Measurements from ENCODE around the gene TUBB2B.

The TUBB2B gene

GRCh38 chr6:3194535-3195419, 32.7 kb downstream of the TUBB2B start:
- Histone ChIP-seq H3K36me3 (ENCODE audit: control insufficient read depth in 1 of 2, insufficient read depth in 2 of 2, low read depth in 1 of 2, low read length in 2 of 2) (no peaks in the 10 kb centered on the region), H3K9ac (ENCODE audit: low read length) (no peak overlapping the region), H3K23ac (ENCODE audit: low read length in 2 of 2) (no peak overlapping the region), H3K18ac (ENCODE audit: low read depth in 1 of 2, low read length in 2 of 2) (no peak overlapping the region), H3K79me1 (replicated peaks; ENCODE audit: low read length, poor library complexity, severe bottlenecking) (no peaks in the 10 kb centered on the region), H2BK12ac (ENCODE audit: low read length in 2 of 2) (no peak overlapping the region), H3K4me3 (ENCODE audit: insufficient read depth in 1 of 2, low read depth in 1 of 2, low read length in 2 of 2) (no peak overlapping the region), H3K4ac (ENCODE audit: low read depth in 1 of 2, low read length in 2 of 2) (no peak overlapping the region), H4K91ac (ENCODE audit: low read length) (no peak overlapping the region), H3K4me2 (ENCODE audit: low read length, poor library complexity, severe bottlenecking) (no peak overlapping the region), H2BK5ac (ENCODE audit: low read depth, low read length, poor library complexity, severe bottlenecking) (no peak overlapping the region), H3K27ac (ENCODE audit: low read length, poor library complexity, severe bottlenecking) (no peak overlapping the region), H2BK15ac (ENCODE audit: low read depth, poor library complexity, severe bottlenecking) (no peak overlapping the region), H3K4me1 (ENCODE audit: control insufficient read depth, insufficient read depth, low read depth, low read length) (peaks cover 8% of the 10 kb centered on the region), H4K8ac (ENCODE audit: low read length) (no peak overlapping the region), H2AK5ac (ENCODE audit: low read length, severe bottlenecking) (no peak overlapping the region), H3K9me3 (ENCODE audit: control insufficient read depth, low read length) (peaks cover 6% of the 10 kb centered on the region), H2BK120ac (ENCODE audit: low read depth, low read length) (no peak overlapping the region), H3K27me3 (ENCODE audit: control insufficient read depth in 1 of 2, insufficient read depth in 1 of 2, low read length in 2 of 2) (no peaks in the 10 kb centered on the region), H2AFZ (ENCODE audit: low read depth, low read length) (peak overlapping the region; percentile 15), H3K14ac (ENCODE audit: low read length in 2 of 2) (no peak overlapping the region)
- 64% methylated on average over 19 of the region's 19 CpGs for WGBS
- DNase-seq, result peak; percentile 36

- Histone ChIP-seq H4K8ac (ENCODE audit: low read length) (no peak overlapping the region), H2BK120ac (ENCODE audit: low read depth, low read length) (no peak overlapping the region), H2AK5ac (ENCODE audit: low read length, severe bottlenecking) (no peak overlapping the region), H3K27ac (ENCODE audit: low read length, poor library complexity, severe bottlenecking) (no peak overlapping the region), H3K23ac (ENCODE audit: low read length in 2 of 2) (no peak overlapping the region), H2BK15ac (ENCODE audit: low read depth, poor library complexity, severe bottlenecking) (no peak overlapping the region), H3K4me1 (ENCODE audit: control insufficient read depth, insufficient read depth, low read depth, low read length) (peaks cover 8% of the 10 kb centered on the region), H3K9ac (ENCODE audit: low read length) (no peak overlapping the region), H4K91ac (ENCODE audit: low read length) (no peak overlapping the region), H2BK5ac (ENCODE audit: low read depth, low read length, poor library complexity, severe bottlenecking) (no peak overlapping the region), H2BK12ac (ENCODE audit: low read length in 2 of 2) (no peak overlapping the region), H3K9me3 (ENCODE audit: control insufficient read depth, low read length) (no peaks in the 10 kb centered on the region), H3K79me1 (replicated peaks; ENCODE audit: low read length, poor library complexity, severe bottlenecking) (no peaks in the 10 kb centered on the region), H2AFZ (ENCODE audit: low read depth, low read length) (no peak overlapping the region), H3K4me2 (ENCODE audit: low read length, poor library complexity, severe bottlenecking) (no peak overlapping the region), H3K4me3 (ENCODE audit: insufficient read depth in 1 of 2, low read depth in 1 of 2, low read length in 2 of 2) (no peak overlapping the region), H3K36me3 (ENCODE audit: control insufficient read depth in 1 of 2, insufficient read depth in 2 of 2, low read depth in 1 of 2, low read length in 2 of 2) (no peaks in the 10 kb centered on the region), H3K27me3 (ENCODE audit: control insufficient read depth in 1 of 2, insufficient read depth in 1 of 2, low read length in 2 of 2) (peaks cover 0 to 4% of the 10 kb centered on the region in 2 experiments), H3K18ac (ENCODE audit: low read depth in 1 of 2, low read length in 2 of 2) (no peak overlapping the region), H3K4ac (ENCODE audit: low read depth in 1 of 2, low read length in 2 of 2) (no peak overlapping the region), H3K14ac (ENCODE audit: low read length in 2 of 2) (no peak overlapping the region)
- WGBS, result 87% methylated on average over 22 of the region's 23 CpGs
- DNase-seq, result no peak
Measured at GRCh38 chr6:3193102-3193849, 34.2 kb downstream of the TUBB2B start.

GRCh38 chr6:3190779-3191178, 36.7 kb downstream of the TUBB2B start:
- no peak overlapping the region for H2BK5ac ChIP-seq (ENCODE audit: low read depth, low read length, poor library complexity, severe bottlenecking)
- no peak overlapping the region for H3K4ac ChIP-seq (ENCODE audit: low read depth in 1 of 2, low read length in 2 of 2)
- H2AK5ac ChIP-seq (ENCODE audit: low read length, severe bottlenecking), result no peak overlapping the region
- no peak overlapping the region for H2BK12ac ChIP-seq (ENCODE audit: low read length in 2 of 2)
- H4K91ac ChIP-seq (ENCODE audit: low read length), result no peak overlapping the region
- no peak overlapping the region for H2BK120ac ChIP-seq (ENCODE audit: low read depth, low read length)
- H2AFZ ChIP-seq (ENCODE audit: low read depth, low read length), result no peak overlapping the region
- WGBS, result 98% methylated on average over 5 of the region's 5 CpGs
- no peak overlapping the region for H4K8ac ChIP-seq (ENCODE audit: low read length)
- DNase-seq, result no peak
- H3K23ac ChIP-seq (ENCODE audit: low read length in 2 of 2), result no peak overlapping the region
- H3K4me1 ChIP-seq (ENCODE audit: control insufficient read depth, insufficient read depth, low read depth, low read length), result peaks cover 8% of the 10 kb centered on the region
- H3K27ac ChIP-seq (ENCODE audit: low read length, poor library complexity, severe bottlenecking), result no peak overlapping the region
- no peaks in the 10 kb centered on the region for H3K9me3 ChIP-seq (ENCODE audit: control insufficient read depth, low read length)
- H3K79me1 ChIP-seq (replicated peaks; ENCODE audit: low read length, poor library complexity, severe bottlenecking), result no peaks in the 10 kb centered on the region
- H2BK15ac ChIP-seq (ENCODE audit: low read depth, poor library complexity, severe bottlenecking), result no peak overlapping the region
- no peak overlapping the region for H3K4me2 ChIP-seq (ENCODE audit: low read length, poor library complexity, severe bottlenecking)
- no peaks in the 10 kb centered on the region for H3K36me3 ChIP-seq (ENCODE audit: control insufficient read depth in 1 of 2, insufficient read depth in 2 of 2, low read depth in 1 of 2, low read length in 2 of 2)
- no peak overlapping the region for H3K18ac ChIP-seq (ENCODE audit: low read depth in 1 of 2, low read length in 2 of 2)
- H3K27me3 ChIP-seq (ENCODE audit: control insufficient read depth in 1 of 2, insufficient read depth in 1 of 2, low read length in 2 of 2), result peaks cover 0 to 24% of the 10 kb centered on the region in 2 experiments
- no peak overlapping the region for H3K4me3 ChIP-seq (ENCODE audit: insufficient read depth in 1 of 2, low read depth in 1 of 2, low read length in 2 of 2)
- H3K14ac ChIP-seq (ENCODE audit: low read length in 2 of 2), result no peak overlapping the region
- no peak overlapping the region for H3K9ac ChIP-seq (ENCODE audit: low read length)

GRCh38 chr6:3190056-3190455, 37.4 kb downstream of the TUBB2B start:
- no peak overlapping the region for H2AK5ac ChIP-seq (ENCODE audit: low read length, severe bottlenecking)

More at GRCh38 chr6:3190056-3190455, 37.4 kb downstream of the TUBB2B start:
- Histone ChIP-seq H2BK15ac (ENCODE audit: low read depth, poor library complexity, severe bottlenecking) (no peak overlapping the region), H3K9ac (ENCODE audit: low read length) (no peak overlapping the region), H3K4me3 (ENCODE audit: insufficient read depth in 1 of 2, low read depth in 1 of 2, low read length in 2 of 2) (no peak overlapping the region), H2AFZ (ENCODE audit: low read depth, low read length) (no peak overlapping the region), H3K4me1 (ENCODE audit: control insufficient read depth, insufficient read depth, low read depth, low read length) (peaks cover 6% of the 10 kb centered on the region), H3K4ac (ENCODE audit: low read depth in 1 of 2, low read length in 2 of 2) (no peak overlapping the region), H3K27ac (ENCODE audit: low read length, poor library complexity, severe bottlenecking) (no peak overlapping the region), H3K23ac (ENCODE audit: low read length in 2 of 2) (no peak overlapping the region), H2BK12ac (ENCODE audit: low read length in 2 of 2) (no peak overlapping the region), H4K8ac (ENCODE audit: low read length) (no peak overlapping the region), H3K4me2 (ENCODE audit: low read length, poor library complexity, severe bottlenecking) (no peak overlapping the region), H3K14ac (ENCODE audit: low read length in 2 of 2) (no peak overlapping the region), H3K79me1 (replicated peaks; ENCODE audit: low read length, poor library complexity, severe bottlenecking) (no peaks in the 10 kb centered on the region), H2BK120ac (ENCODE audit: low read depth, low read length) (no peak overlapping the region), H4K91ac (ENCODE audit: low read length) (no peak overlapping the region), H2BK5ac (ENCODE audit: low read depth, low read length, poor library complexity, severe bottlenecking) (no peak overlapping the region), H3K9me3 (ENCODE audit: control insufficient read depth, low read length) (no peaks in the 10 kb centered on the region), H3K18ac (ENCODE audit: low read depth in 1 of 2, low read length in 2 of 2) (no peak overlapping the region), H3K27me3 (ENCODE audit: control insufficient read depth in 1 of 2, insufficient read depth in 1 of 2, low read length in 2 of 2) (peaks cover 0 to 31% of the 10 kb centered on the region in 2 experiments), H3K36me3 (ENCODE audit: control insufficient read depth in 1 of 2, insufficient read depth in 2 of 2, low read depth in 1 of 2, low read length in 2 of 2) (no peaks in the 10 kb centered on the region)
- 87% methylated on average over 4 of the region's 4 CpGs for WGBS
- DNase-seq, result no peak

All from mesenchymal stem cell (in vitro differentiated cells and primary cell).